Astrocyte (in vitro differentiated cells and primary cell): ENCODE results near the gene KRTAP16-1. TPM values are rescaled to one million over a fixed set of nuclear protein-coding genes. Genes with fewer than 3 reads are reported as not detected.

Experiments used
- DNase-seq: peaks from one replicate; pipeline ENCODE4 v3.0.0-alpha.2; 2010; ENCODE audit warnings: low read depth
- FAIRE-seq: peaks from 2 replicates; lab custom pipeline; 2011; peaks lifted over from hg19 to GRCh38; lab: Jason Lieb, UNC
- H2AFZ ChIP-seq: 2 replicates; pipeline ENCODE4 v1.6.0; 2012; ENCODE audit warnings: low read depth, low read length, inconsistent platforms
- H3K27ac ChIP-seq: 2 replicates; pipeline ENCODE4 v1.5.1; 2011; ENCODE audit warnings: low read depth, low read length, inconsistent platforms
- H3K27me3 ChIP-seq: 2 replicates; pipeline ENCODE4 v1.6.0; 2011; ENCODE audit warnings: low read length, inconsistent platforms; ENCODE audit not compliant: insufficient read depth
- H3K36me3 ChIP-seq: 2 replicates; pipeline ENCODE4 v1.5.1; 2011; ENCODE audit warnings: low read length, inconsistent platforms; ENCODE audit not compliant: insufficient read depth
- H3K4me1 ChIP-seq: 2 replicates; pipeline ENCODE4 v1.5.1; 2011; ENCODE audit warnings: low read length, inconsistent platforms; ENCODE audit not compliant: insufficient read depth
- H3K4me2 ChIP-seq: 2 replicates; pipeline ENCODE4 v1.6.0; 2012; ENCODE audit warnings: low read length, inconsistent platforms
- H3K4me3 ChIP-seq: 2 replicates; pipeline ENCODE4 v1.5.1; 2011; ENCODE audit warnings: low read depth, mild to moderate bottlenecking, low read length, inconsistent platforms; ENCODE audit not compliant: insufficient read depth
- H3K79me2 ChIP-seq: 2 replicates; pipeline ENCODE4 v1.6.0; 2012; ENCODE audit warnings: mild to moderate bottlenecking, low read length, inconsistent platforms; ENCODE audit not compliant: insufficient read depth
- H3K9ac ChIP-seq: 2 replicates; pipeline ENCODE4 v1.6.0; 2012; ENCODE audit warnings: mild to moderate bottlenecking, low read length, inconsistent platforms
- H3K9me3 ChIP-seq: 2 replicates; pipeline ENCODE4 v1.5.1; 2012; ENCODE audit warnings: low read depth, mild to moderate bottlenecking, low read length, inconsistent platforms; ENCODE audit not compliant: insufficient read depth
- H4K20me1 ChIP-seq: 2 replicates; pipeline ENCODE4 v1.6.0; 2012; ENCODE audit warnings: low read length, inconsistent platforms; ENCODE audit not compliant: insufficient read depth
- H3K27ac Mint-ChIP-seq: one replicate; pipeline ENCODE4 v1.8.0; 2021; ENCODE audit warnings: mild to moderate bottlenecking, mixed read lengths; ENCODE audit not compliant: unreplicated experiment
- H3K27me3 Mint-ChIP-seq: one replicate; pipeline ENCODE4 v1.8.0; 2021; ENCODE audit warnings: low read depth, mixed read lengths; ENCODE audit not compliant: unreplicated experiment
- H3K36me3 Mint-ChIP-seq: one replicate; pipeline ENCODE4 v1.8.0; 2021; ENCODE audit warnings: low read depth, mixed read lengths; ENCODE audit not compliant: unreplicated experiment
- H3K4me1 Mint-ChIP-seq: one replicate; pipeline ENCODE4 v1.8.0; 2021; ENCODE audit warnings: low read depth, mixed read lengths; ENCODE audit not compliant: unreplicated experiment
- H3K4me3 Mint-ChIP-seq: one replicate; pipeline ENCODE4 v1.8.0; 2021; ENCODE audit warnings: mild to moderate bottlenecking, moderate library complexity, mixed read lengths; ENCODE audit not compliant: unreplicated experiment
- H3K9me3 Mint-ChIP-seq: one replicate; pipeline ENCODE4 v1.8.0; 2021; ENCODE audit warnings: mild to moderate bottlenecking, mixed read lengths; ENCODE audit not compliant: unreplicated experiment
- CTCF ChIP-seq: IDR thresholded peaks from 2 replicates; pipeline ENCODE4 v1.5.1; 2011; ENCODE audit warnings: low read depth, mild to moderate bottlenecking, inconsistent platforms, low read length, moderate library complexity; ENCODE audit not compliant: insufficient read depth
- EZH2 ChIP-seq: IDR thresholded peaks from 2 replicates; pipeline ENCODE4 v1.6.1; 2012; ENCODE audit warnings: mild to moderate bottlenecking, low read length, inconsistent platforms; ENCODE audit not compliant: insufficient read depth
- total RNA-seq: library from RNA; stranded (reverse); gene quantifications from 2 replicates; pipeline ENCODE4 v1.2.1, GENCODE V29; 2021

Gene KRTAP16-1
- total RNA-seq, 1 donor from 2014 or later, result not detected

DNA sequence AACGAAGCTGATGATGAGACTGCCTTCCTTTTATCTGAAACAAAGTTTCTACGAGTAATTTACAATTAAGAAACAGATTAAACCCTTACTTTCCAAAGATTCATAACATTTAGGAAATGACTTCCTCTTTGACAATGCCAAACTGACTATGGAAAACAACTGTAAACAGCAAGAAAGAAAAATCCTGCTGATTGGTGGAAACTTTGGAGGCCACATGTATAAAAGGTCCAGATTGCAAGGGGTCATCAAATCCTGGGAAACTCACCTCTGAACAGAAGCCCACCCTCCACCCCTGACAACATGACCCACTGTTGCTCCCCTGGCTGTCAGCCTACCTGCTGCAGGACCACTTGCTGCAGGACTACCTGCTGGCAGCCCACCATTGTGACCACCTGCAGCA lies 44.0 kb downstream of the KRTAP16-1 start, which contains the start of gene KRTAP9-6:
Gene KRTAP9-6, plus strand, starts transcription at position 301 of the 400 bp plus-strand sequence. Its CDS starts 0 bp downstream, at position 301.
- Histone ChIP-seq H3K4me2 (no peak within 1 kb of the TSS), H3K79me2 (no peaks in the 10 kb centered on the region), H4K20me1 (no peaks in the 10 kb centered on the region), H3K27ac (no peak within 1 kb of the TSS), H2AFZ (no peak within 1 kb of the TSS), H3K9ac (no peak within 1 kb of the TSS), H3K4me3 (no peak within 1 kb of the TSS), H3K4me1 (no peaks in the 10 kb centered on the region), H3K36me3 (no peaks in the 10 kb centered on the region), H3K9me3 (no peaks in the 10 kb centered on the region), H3K27me3 (peaks cover 2% of the 10 kb centered on the region)
- no peaks in the 10 kb centered on the region for H3K9me3 Mint-ChIP-seq
- no peaks in the 10 kb centered on the region for H3K36me3 Mint-ChIP-seq
- TF ChIP-seq EZH2, result no peak
- TF ChIP-seq CTCF, result no peak
- no peak within 1 kb of the TSS for H3K27ac Mint-ChIP-seq
- H3K27me3 Mint-ChIP-seq, result peaks cover 16% of the 10 kb centered on the region
- peaks cover 2% of the 10 kb centered on the region for H3K4me1 Mint-ChIP-seq
- DNase-seq (no peak), FAIRE-seq (no peak)
- no peak within 1 kb of the TSS for H3K4me3 Mint-ChIP-seq

DNA sequence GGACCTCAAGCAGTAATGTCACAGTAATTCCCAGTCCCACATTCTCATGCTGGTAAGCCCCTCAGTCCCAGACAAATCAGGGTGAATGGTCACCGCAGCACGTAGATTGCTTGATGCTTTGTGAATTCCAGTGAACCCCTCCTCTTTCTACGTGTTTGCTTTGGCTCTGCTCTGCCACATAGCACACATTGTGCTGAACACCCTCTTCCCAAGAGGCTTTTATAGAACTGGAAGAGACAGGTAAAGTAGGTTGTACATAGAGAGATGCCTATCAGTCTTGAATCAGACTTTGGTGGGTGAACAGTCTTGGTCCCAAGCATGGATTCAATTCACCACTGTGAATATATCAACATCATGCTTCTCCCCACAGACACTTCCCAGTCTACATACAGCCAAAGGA lies 44.5 kb downstream of the KRTAP16-1 start:
- Mint-ChIP-seq H3K27me3 (peaks cover 16% of the 10 kb centered on the region), H3K4me3 (no peak overlapping the region), H3K36me3 (no peaks in the 10 kb centered on the region), H3K9me3 (no peaks in the 10 kb centered on the region), H3K4me1 (peaks cover 2% of the 10 kb centered on the region), H3K27ac (no peak overlapping the region)
- no peaks in the 10 kb centered on the region for H4K20me1 ChIP-seq
- H3K27ac ChIP-seq, result no peak overlapping the region
- no peak overlapping the region for H2AFZ ChIP-seq
- H3K36me3 ChIP-seq, result no peaks in the 10 kb centered on the region
- TF ChIP-seq CTCF (no peak), EZH2 (no peak)
- no peaks in the 10 kb centered on the region for H3K4me1 ChIP-seq
- H3K4me3 ChIP-seq, result no peak overlapping the region
- H3K9me3 ChIP-seq, result no peaks in the 10 kb centered on the region
- DNase-seq (no peak), FAIRE-seq (no peak)
- H3K4me2 ChIP-seq, result no peak overlapping the region
- H3K9ac ChIP-seq, result no peak overlapping the region
- no peaks in the 10 kb centered on the region for H3K79me2 ChIP-seq
- peaks cover 2% of the 10 kb centered on the region for H3K27me3 ChIP-seq

GRCh38 chr17:41263212-41263611 lies 45.9 kb downstream of the KRTAP16-1 start:
- Mint-ChIP-seq H3K27me3 (peaks cover 16% of the 10 kb centered on the region), H3K4me3 (no peak overlapping the region), H3K27ac (no peak overlapping the region), H3K36me3 (no peaks in the 10 kb centered on the region), H3K9me3 (no peaks in the 10 kb centered on the region), H3K4me1 (peaks cover 2% of the 10 kb centered on the region)
- H3K79me2 ChIP-seq, result no peaks in the 10 kb centered on the region
- H3K9ac ChIP-seq, result no peak overlapping the region
- no peaks in the 10 kb centered on the region for H3K4me1 ChIP-seq
- H3K4me2 ChIP-seq, result no peak overlapping the region
- H3K9me3 ChIP-seq, result no peaks in the 10 kb centered on the region
- TF ChIP-seq EZH2 (no peak), CTCF (no peak)
- peaks cover 2% of the 10 kb centered on the region for H3K27me3 ChIP-seq
- no peak overlapping the region for H2AFZ ChIP-seq
- H4K20me1 ChIP-seq, result no peaks in the 10 kb centered on the region
- no peaks in the 10 kb centered on the region for H3K36me3 ChIP-seq
- DNase-seq (no peak), FAIRE-seq (no peak)
- no peak overlapping the region for H3K27ac ChIP-seq
- H3K4me3 ChIP-seq, result no peak overlapping the region
